Ectodermal cell (in vitro differentiated cells): Measurements from ENCODE around the gene AGAP9.
"Not testable (repeated sequence)": the region's sequence is repeated elsewhere in the genome, so short reads cannot be mapped to it uniquely, and the experiment has no call there.

Experiments
- H3K27ac ChIP-seq: 2 replicates; pipeline ENCODE4 v1.7.0; 2013; ENCODE audit warnings: mild to moderate bottlenecking, low read depth, low read length; ENCODE audit not compliant: insufficient read depth, poor library complexity, severe bottlenecking
- H3K27me3 ChIP-seq: 2 replicates; pipeline ENCODE4 v1.7.0; 2013; ENCODE audit warnings: mild to moderate bottlenecking, low read length; ENCODE audit not compliant: insufficient read depth, control insufficient read depth, poor library complexity, severe bottlenecking
- H3K36me3 ChIP-seq: one replicate; pipeline ENCODE4 v1.7.0; 2013; ENCODE audit warnings: low read length; ENCODE audit not compliant: control insufficient read depth, insufficient read depth
- H3K4me1 ChIP-seq: one replicate; pipeline ENCODE4 v1.7.0; 2013; ENCODE audit warnings: low read length; ENCODE audit not compliant: control insufficient read depth, insufficient read depth
- H3K4me3 ChIP-seq: 2 replicates; pipeline ENCODE4 v1.7.0; 2013; ENCODE audit warnings: low read depth, low read length, control low read depth; ENCODE audit not compliant: insufficient read depth
- H3K9me3 ChIP-seq: 2 replicates; pipeline ENCODE4 v1.7.0; 2013; ENCODE audit warnings: mild to moderate bottlenecking, low read length, moderate library complexity; ENCODE audit not compliant: control insufficient read depth
- WGBS, 2 experiments: methylation state at CpG; one replicate each; pipeline ENCODE4 v1.1.7; 2013; ENCODE audit warnings: missing lambda C conversion rate in 2 of 2; 5-methylcytosine and 5-hydroxymethylcytosine counted together

The AGAP9 gene

DNA sequence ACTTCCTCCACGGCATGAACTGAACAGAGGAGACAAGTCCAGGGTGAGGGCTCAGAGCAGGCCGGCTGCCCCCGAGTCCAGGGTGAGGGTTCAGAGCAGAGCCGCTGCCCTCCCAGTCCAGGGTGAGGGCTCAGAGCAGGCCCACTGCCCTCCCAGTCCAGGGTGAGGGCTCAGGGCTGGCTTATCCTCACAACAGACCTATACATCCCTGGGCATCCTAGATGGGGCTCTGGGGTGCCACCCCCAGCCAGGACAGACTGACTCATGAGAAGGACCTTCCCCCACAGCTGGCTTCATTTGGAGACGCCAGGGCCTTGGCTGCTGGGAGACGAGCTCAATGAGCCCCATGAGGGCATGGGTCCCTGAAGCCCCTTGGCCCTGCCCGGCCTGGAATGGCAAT, 33.8 kb downstream of the AGAP9 start:
- 92 to 100% methylated on average over 1 to 2 of the region's 7 CpGs for WGBS, 2 experiments
- H3K27me3 ChIP-seq, H3K36me3 ChIP-seq, H3K4me1 ChIP-seq, H3K4me3 ChIP-seq, H3K27ac ChIP-seq, H3K9me3 ChIP-seq: not testable (repeated sequence)

GRCh38 chr10:47485943-47486342, 37.5 kb downstream of the AGAP9 start:
- 82 to 83% methylated on average over 1 to 2 of the region's 4 CpGs for WGBS, 2 experiments

GRCh38 chr10:47484786-47485185, 38.7 kb downstream of the AGAP9 start:
- not testable (repeated sequence) for H3K27me3 ChIP-seq, H3K4me3 ChIP-seq, H3K4me1 ChIP-seq, H3K27ac ChIP-seq, H3K9me3 ChIP-seq, H3K36me3 ChIP-seq
- WGBS, 2 experiments: 88 to 89% methylated on average over 6 to 10 of the region's 11 CpGs

More at GRCh38 chr10:47485943-47486342, 37.5 kb downstream of the AGAP9 start:
- H3K4me1 ChIP-seq, H3K27me3 ChIP-seq, H3K4me3 ChIP-seq, H3K9me3 ChIP-seq, H3K27ac ChIP-seq, H3K36me3 ChIP-seq: not testable (repeated sequence)

DNA sequence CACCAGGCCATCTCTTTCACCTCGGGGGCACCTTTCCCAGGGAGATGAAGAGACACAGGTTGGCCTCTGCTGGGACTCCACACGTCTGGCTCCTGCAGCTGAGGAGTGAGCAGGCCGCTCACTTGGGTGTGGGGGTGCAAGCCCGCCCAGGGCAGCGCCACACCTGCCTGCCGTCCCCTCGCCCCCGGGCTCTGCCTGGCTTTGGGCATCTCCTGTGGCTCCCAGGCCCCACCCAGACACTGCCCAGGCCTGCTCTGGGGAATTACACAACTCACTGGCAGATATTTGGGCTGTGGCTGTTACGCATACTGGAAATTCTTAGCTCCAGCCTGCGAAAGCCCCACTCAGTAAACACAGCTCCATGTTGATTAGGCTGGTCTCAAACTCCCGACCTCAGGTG, 39.5 kb downstream of the AGAP9 start, which contains the start of gene ANXA8:
Gene ANXA8 (minus strand): TSS at position 193 of the 400 bp plus-strand sequence. CDS start 182 bp downstream, at position 11.
- H3K4me3 ChIP-seq, H3K27me3 ChIP-seq, H3K9me3 ChIP-seq, H3K36me3 ChIP-seq, H3K4me1 ChIP-seq, H3K27ac ChIP-seq: not testable (repeated sequence)
- 92 to 95% methylated on average over 8 of the region's 11 CpGs for WGBS, 2 experiments

DNA sequence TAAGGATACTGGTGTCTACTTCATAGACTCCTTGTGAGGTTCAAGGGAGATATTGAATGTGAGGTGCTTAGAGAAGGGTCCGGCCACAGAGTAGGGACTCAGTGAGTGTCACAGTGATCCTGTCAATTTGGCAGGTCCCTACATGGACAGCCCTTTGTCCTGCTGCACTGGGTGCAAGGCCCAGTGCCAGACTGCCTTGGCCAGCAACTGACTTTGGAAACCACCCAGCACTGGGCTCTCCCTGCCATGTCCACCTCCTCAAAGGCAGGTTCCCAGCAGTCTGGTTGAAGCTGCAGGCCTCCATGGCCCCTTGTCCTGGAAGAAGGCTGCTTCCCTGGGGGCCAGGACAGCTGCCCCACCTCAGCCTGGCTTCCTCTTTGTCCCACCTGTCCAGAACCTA, 41.1 kb downstream of the AGAP9 start:
- not testable (repeated sequence) for H3K27ac ChIP-seq, H3K36me3 ChIP-seq, H3K4me1 ChIP-seq, H3K4me3 ChIP-seq, H3K9me3 ChIP-seq, H3K27me3 ChIP-seq
- WGBS, 2 experiments: no CpG with 5 or more reads among the region's 1 CpG

GRCh38 chr10:47481768-47482181, 41.7 kb downstream of the AGAP9 start:
- WGBS, 2 experiments: 94 to 100% methylated on average over 3 of the region's 6 CpGs

GRCh38 chr10:47481182-47481766, 42.2 kb downstream of the AGAP9 start:
- WGBS, 2 experiments: 75 to 78% methylated on average over 4 to 6 of the region's 10 CpGs
- H3K27ac ChIP-seq, H3K4me3 ChIP-seq, H3K9me3 ChIP-seq, H3K36me3 ChIP-seq, H3K27me3 ChIP-seq, H3K4me1 ChIP-seq: not testable (repeated sequence)

More at GRCh38 chr10:47481768-47482181, 41.7 kb downstream of the AGAP9 start:
- not testable (repeated sequence) for H3K4me3 ChIP-seq, H3K9me3 ChIP-seq, H3K4me1 ChIP-seq, H3K27me3 ChIP-seq, H3K27ac ChIP-seq, H3K36me3 ChIP-seq

- H3K27ac ChIP-seq, H3K4me1 ChIP-seq, H3K36me3 ChIP-seq, H3K27me3 ChIP-seq, H3K4me3 ChIP-seq, H3K9me3 ChIP-seq: not testable (repeated sequence)
- no CpG with 5 or more reads among the region's 3 CpGs for WGBS, 2 experiments
Observed at GRCh38 chr10:47480133-47480532, 43.3 kb downstream of the AGAP9 start.

DNA sequence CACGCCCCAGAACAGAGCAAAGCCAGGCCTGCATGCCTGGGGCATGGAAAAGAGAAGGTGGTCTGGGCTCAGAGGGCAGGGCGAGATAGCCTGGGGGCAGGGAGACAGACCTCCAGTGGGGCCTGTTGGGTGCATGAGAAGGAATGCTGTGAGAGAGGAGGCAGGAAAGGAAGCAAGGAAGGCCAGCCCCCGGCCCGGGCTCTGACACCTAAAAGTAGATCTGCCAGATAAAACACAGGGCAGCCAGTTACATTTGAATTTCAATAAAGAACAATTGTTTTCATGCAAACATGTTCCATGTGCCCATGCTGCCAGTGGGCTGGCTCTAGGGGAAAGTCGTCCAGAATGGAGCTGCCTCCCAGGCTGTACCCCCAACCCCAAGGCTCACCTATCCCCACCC, 45.3 kb downstream of the AGAP9 start:
- no CpG with 5 or more reads among the region's 5 CpGs for WGBS, 2 experiments
- not testable (repeated sequence) for H3K9me3 ChIP-seq, H3K4me1 ChIP-seq, H3K36me3 ChIP-seq, H3K27ac ChIP-seq, H3K4me3 ChIP-seq, H3K27me3 ChIP-seq

GRCh38 chr10:47477078-47477477, 46.4 kb downstream of the AGAP9 start:
- H3K9me3 ChIP-seq, H3K4me3 ChIP-seq, H3K27ac ChIP-seq, H3K27me3 ChIP-seq, H3K4me1 ChIP-seq, H3K36me3 ChIP-seq: not testable (repeated sequence)
- WGBS, 2 experiments: 100% methylated on average over 4 of the region's 11 CpGs; no CpG with 5 or more reads in 1 of the 2 experiments

- not testable (repeated sequence) for H3K27ac ChIP-seq, H3K36me3 ChIP-seq, H3K4me3 ChIP-seq, H3K4me1 ChIP-seq, H3K9me3 ChIP-seq, H3K27me3 ChIP-seq
- 88 to 93% methylated on average over 3 of the region's 5 CpGs for WGBS, 2 experiments
Observed at GRCh38 chr10:47475101-47475500, 48.3 kb downstream of the AGAP9 start.
